HG03460 (cell line): ENCODE data around the gene TCERG1L.

Source experiments
- ATAC-seq: cut with Tn5 transposase; IDR thresholded peaks from one replicate; pipeline ENCODE4 v1.9.1; 2021; ENCODE audit not compliant: unreplicated experiment

The TCERG1L gene

GRCh38 chr10:131231323-131231964 lies 80.1 kb downstream of the TCERG1L start:
- ATAC-seq: no peak

- no peak for ATAC-seq
Observed at GRCh38 chr10:131230641-131231322, 80.7 kb downstream of the TCERG1L start.

- no peak for ATAC-seq
Observed at GRCh38 chr10:131230166-131230565, 81.4 kb downstream of the TCERG1L start.

GRCh38 chr10:131227163-131227740 lies 84.3 kb downstream of the TCERG1L start:
- no peak for ATAC-seq

- no peak for ATAC-seq
Observed at GRCh38 chr10:131226446-131227162, 84.9 kb downstream of the TCERG1L start.

- no peak for ATAC-seq
Observed at GRCh38 chr10:131224106-131224505, 87.4 kb downstream of the TCERG1L start.

GRCh38 chr10:131223422-131223821 lies 88.1 kb downstream of the TCERG1L start:
- ATAC-seq: no peak

GRCh38 chr10:131222986-131223385 lies 88.5 kb downstream of the TCERG1L start:
- no peak for ATAC-seq

- ATAC-seq: no peak
Observed at GRCh38 chr10:131221632-131222277, 89.8 kb downstream of the TCERG1L start.

GRCh38 chr10:131220601-131221171 lies 90.8 kb downstream of the TCERG1L start:
- ATAC-seq: no peak

GRCh38 chr10:131219955-131220489 lies 91.5 kb downstream of the TCERG1L start:
- ATAC-seq: no peak

GRCh38 chr10:131219584-131219886 lies 92.0 kb downstream of the TCERG1L start:
- ATAC-seq: no peak

GRCh38 chr10:131218811-131219583 lies 92.5 kb downstream of the TCERG1L start:
- no peak for ATAC-seq

GRCh38 chr10:131216681-131217230 lies 94.8 kb downstream of the TCERG1L start:
- no peak for ATAC-seq

- ATAC-seq: no peak
Observed at GRCh38 chr10:131215776-131216175, 95.7 kb downstream of the TCERG1L start.

- no peak for ATAC-seq
Observed at GRCh38 chr10:131214521-131215244, 96.8 kb downstream of the TCERG1L start.

- ATAC-seq: no peak
Observed at GRCh38 chr10:131213741-131214505, 97.6 kb downstream of the TCERG1L start.

GRCh38 chr10:131212763-131213325 lies 98.7 kb downstream of the TCERG1L start:
- ATAC-seq: no peak
